ENCODE measurements around the gene CDKN1A. TPM values are rescaled to one million over a fixed set of nuclear protein-coding genes. Genes with fewer than 3 reads are reported as not detected.

CDKN1A gene
- total RNA-seq, 1 donor from 2014 or later, result 364 TPM

GRCh38 chr6:36734486-36735060 is 56.1 kb downstream of the CDKN1A start:
- FAIRE-seq (no peak), DNase-seq (ENCODE audit: low read depth) (no peak)
- H3K36me3 ChIP-seq (ENCODE audit: control insufficient read depth, insufficient read depth, low read length), result no peaks in the 10 kb centered on the region
- H3K27me3 ChIP-seq (ENCODE audit: control insufficient read depth, insufficient read depth, low read length), result no peaks in the 10 kb centered on the region
- H3K4me3 ChIP-seq (ENCODE audit: low read depth, low read length), result no peak overlapping the region
- no peak for TF ChIP-seq CTCF (IDR thresholded peaks at IDR 0.05; ENCODE audit: insufficient read depth, low read length, severe bottlenecking)

GRCh38 chr6:36735110-36736071 is 56.9 kb downstream of the CDKN1A start:
- DNase-seq (ENCODE audit: low read depth), result peak; percentile 92
- TF ChIP-seq CTCF (IDR thresholded peaks at IDR 0.05; ENCODE audit: insufficient read depth, low read length, severe bottlenecking), result peak; percentile 36
- H3K4me3 ChIP-seq (ENCODE audit: low read depth, low read length), result no peak overlapping the region
- peak; percentile 94 for FAIRE-seq
- no peaks in the 10 kb centered on the region for H3K27me3 ChIP-seq (ENCODE audit: control insufficient read depth, insufficient read depth, low read length)
- no peaks in the 10 kb centered on the region for H3K36me3 ChIP-seq (ENCODE audit: control insufficient read depth, insufficient read depth, low read length)

Other genes with a start within 250 kb of the CDKN1A start
- not detected in 2 replicates for gene PXT1, start 235.9 kb upstream of the CDKN1A start, total RNA-seq
- gene KCTD20, start 235.7 kb upstream of the CDKN1A start, total RNA-seq, result 26.6 and 31.1 TPM in 2 replicates
- gene STK38, start 131.2 kb upstream of the CDKN1A start, total RNA-seq, result 13.7 and 19.6 TPM in 2 replicates
- 200 and 206 TPM in 2 replicates for gene SRSF3, start 84.4 kb upstream of the CDKN1A start, total RNA-seq
- gene RAB44, start 19.1 kb downstream of the CDKN1A start, total RNA-seq, result under 0.01 TPM in 2 replicates
- gene CPNE5, start 160.7 kb downstream of the CDKN1A start, total RNA-seq, result not detected in 2 replicates
- gene PPIL1, start 196.1 kb downstream of the CDKN1A start, total RNA-seq, result 33.3 and 34.8 TPM in 2 replicates
- gene C6orf89, start 207.2 kb downstream of the CDKN1A start, total RNA-seq, result 21.9 and 26.8 TPM in 2 replicates